Activated CD4-positive, CD25-positive, alpha-beta regulatory T cell treated with anti-CD3 and anti-CD28 coated beads, Interleukin-2, amount 50 U/mL, for 24 hours (primary cell): ENCODE measurements around the gene ZNF383.
"Not testable (repeated sequence)": the region's sequence is repeated elsewhere in the genome, so short reads cannot be mapped to it uniquely, and the experiment has no call there.

Source experiments
- ATAC-seq, 2 donors: fragments of 150-1000 bp; cut with Tn5 transposase; one replicate each; pipeline ENCODE4 v1.10.0; 2021; ENCODE audit warnings: mild to moderate bottlenecking in 1 of 2, moderate library complexity in 1 of 2

The ZNF383 gene

GRCh38 chr19:37217775-37218591 lies at the start of gene ZNF383:
TSS of gene ZNF383 (plus strand) at chr19:37218214. CDS start at chr19:37230454, 12,240 bp downstream.
- ATAC-seq: peak; percentile 86 to 89

- peak; percentile 100 for ATAC-seq
Observed at GRCh38 chr19:37172368-37173366, 45.3 kb upstream of the ZNF383 start, which contains the start of gene ZNF585A. TSS of gene ZNF585A (minus strand) at chr19:37172695. CDS start at chr19:37169910, 2,785 bp downstream.

GRCh38 chr19:37186071-37186470 lies 31.9 kb upstream of the ZNF383 start:
- not testable (repeated sequence) for ATAC-seq

GRCh38 chr19:37195248-37195647 lies 22.8 kb upstream of the ZNF383 start:
- not testable (repeated sequence) for ATAC-seq

GRCh38 chr19:37197115-37197514 lies 20.9 kb upstream of the ZNF383 start:
- not testable (repeated sequence) for ATAC-seq

- ATAC-seq: no peak
Observed at GRCh38 chr19:37197768-37198167, 20.2 kb upstream of the ZNF383 start.

- no peak for ATAC-seq
Observed at GRCh38 chr19:37217480-37217774, 587 bp upstream of the ZNF383 start.

- ATAC-seq: peak; percentile 19 to 28
Observed at GRCh38 chr19:37218592-37218935, 550 bp downstream of the ZNF383 start.

- no peak for ATAC-seq
Observed at GRCh38 chr19:37220383-37220782, 2.4 kb downstream of the ZNF383 start.

GRCh38 chr19:37221136-37221535 lies 3.1 kb downstream of the ZNF383 start:
- ATAC-seq: no peak

GRCh38 chr19:37226248-37226647 lies 8.2 kb downstream of the ZNF383 start:
- no peak for ATAC-seq

- ATAC-seq: no peak
Observed at GRCh38 chr19:37227996-37228395, 10.0 kb downstream of the ZNF383 start.

- no peak for ATAC-seq
Observed at GRCh38 chr19:37243206-37243632, 25.2 kb downstream of the ZNF383 start.

- peak in 1 of 2 donors; percentile 83 for ATAC-seq
Observed at GRCh38 chr19:37251308-37252229, 33.6 kb downstream of the ZNF383 start.

GRCh38 chr19:37263028-37263427 lies 45.0 kb downstream of the ZNF383 start:
- ATAC-seq: not testable (repeated sequence)

- not testable (repeated sequence) for ATAC-seq
Observed at GRCh38 chr19:37267005-37267404, 49.0 kb downstream of the ZNF383 start.

GRCh38 chr19:37267755-37268154 lies 49.7 kb downstream of the ZNF383 start:
- ATAC-seq: not testable (repeated sequence)

- ATAC-seq: not testable (repeated sequence)
Observed at GRCh38 chr19:37280656-37281055, 62.6 kb downstream of the ZNF383 start.

GRCh38 chr19:37284020-37284419 lies 66.0 kb downstream of the ZNF383 start:
- ATAC-seq: not testable (repeated sequence)

GRCh38 chr19:37289229-37289628 lies 71.2 kb downstream of the ZNF383 start:
- ATAC-seq: not testable (repeated sequence)

- not testable (repeated sequence) for ATAC-seq
Observed at GRCh38 chr19:37292998-37293939, 75.3 kb downstream of the ZNF383 start.
